HEK293 (cell line): ENCODE measurements around the gene PRM3.

ENCODE experiments used
- CTCF ChIP-seq: fragments of 450-650 bp; formaldehyde crosslinking; IDR thresholded peaks from 2 replicates; pipeline ENCODE4 v1.5.1; 2016; ENCODE audit warnings: missing biosample characterization, missing genetic modification characterization
- ZNF747 ChIP-seq: fragments of 450-650 bp; formaldehyde crosslinking; IDR thresholded peaks from 2 replicates; pipeline ENCODE4 v1.5.1; 2016; ENCODE audit warnings: missing biosample characterization, missing genetic modification characterization

- TF ChIP-seq ZNF747 (no peak), CTCF (tag by site-specific recombination) (no peak)
These were observed 37.6 kb upstream of the PRM3 start for GRCh38 chr16:11310997-11311561.
